GM20000 (cell line): ENCODE results near the gene NSMF.
A peak's percentile ranks its signal among the peaks of the same experiment; 100 is the strongest.

ENCODE experiments used
- DNase-seq: peaks from one replicate; pipeline ENCODE4 v3.0.0; 2012; ENCODE audit warnings: low spot score
- CTCF ChIP-seq: IDR thresholded peaks from 2 replicates; pipeline ENCODE4 v1.5.1; 2012; ENCODE audit warnings: mild to moderate bottlenecking, control low read depth; ENCODE audit errors: extremely low read depth, missing control alignments

Gene NSMF

GRCh38 chr9:137444106-137444790 lies 14.9 kb downstream of the NSMF start:
- no peak for DNase-seq

GRCh38 chr9:137441935-137442321 lies 17.2 kb downstream of the NSMF start:
- DNase-seq, result no peak
- TF ChIP-seq CTCF, result no peak

More at GRCh38 chr9:137444106-137444790, 14.9 kb downstream of the NSMF start:
- no peak for TF ChIP-seq CTCF

GRCh38 chr9:137441289-137441934 lies 17.7 kb downstream of the NSMF start, which contains the start of gene ENTPD8:
Gene ENTPD8, minus strand, starts transcription at chr9:137441357. Its CDS starts 3,072 bp downstream, at chr9:137438285.
- peak; percentile 71 for DNase-seq
- no peak for TF ChIP-seq CTCF

- DNase-seq, result no peak
- no peak for TF ChIP-seq CTCF
Observed at GRCh38 chr9:137439158-137439714, 19.9 kb downstream of the NSMF start.

GRCh38 chr9:137438591-137439157 lies 20.5 kb downstream of the NSMF start:
- no peak for TF ChIP-seq CTCF

GRCh38 chr9:137437691-137438590 lies 21.2 kb downstream of the NSMF start:
- no peak for TF ChIP-seq CTCF
- DNase-seq, result no peak

More at GRCh38 chr9:137438591-137439157, 20.5 kb downstream of the NSMF start:
- DNase-seq, result no peak
